ENCODE results near the gene C1orf52. TPM values are rescaled to one million over a fixed set of nuclear protein-coding genes. Genes with fewer than 3 reads are reported as not detected.
A peak's percentile ranks its signal among the peaks of the same experiment; 100 is the strongest.

The C1orf52 gene
- total RNA-seq, 4 donors from 2014 or later: 11.1 to 20.8 (median 16.5) TPM

DNA sequence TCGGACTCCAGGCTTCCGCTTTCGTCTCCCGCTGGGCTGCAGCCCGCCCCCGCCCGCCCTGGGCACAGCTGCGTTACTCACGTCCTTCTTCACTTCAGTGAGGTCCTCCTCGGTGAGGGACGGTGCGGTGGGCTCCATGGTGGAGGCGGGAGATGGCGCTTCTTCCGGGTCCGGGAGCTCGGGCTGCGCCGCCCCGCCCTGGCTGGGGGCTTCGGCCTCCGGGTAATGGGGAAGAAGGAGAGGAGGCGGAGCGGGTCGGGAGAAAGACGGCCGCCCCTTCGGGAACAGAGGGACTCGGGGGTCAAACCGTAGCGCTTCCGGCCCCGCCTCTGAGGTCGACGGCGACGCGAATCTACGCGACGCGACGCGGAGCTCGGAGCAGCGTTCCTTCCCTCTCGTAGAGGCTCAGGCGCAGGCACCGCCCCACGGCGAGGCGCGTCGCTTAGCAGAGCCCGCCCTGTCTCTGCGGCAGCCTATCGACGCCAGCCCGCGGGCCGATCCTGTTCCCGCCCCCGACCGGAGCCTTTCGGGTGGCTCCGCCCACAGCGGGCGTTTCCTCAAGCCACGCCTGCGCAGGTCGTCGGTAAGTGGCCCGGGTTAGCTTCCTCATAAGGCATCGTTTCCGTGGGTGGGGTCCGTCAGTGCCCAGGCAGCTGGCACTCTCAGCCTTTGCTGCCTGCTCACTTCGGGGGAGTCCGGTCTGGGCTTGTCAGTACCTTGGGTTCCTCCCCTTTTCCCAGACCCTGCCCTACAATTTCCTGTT is 16.9 kb upstream of the C1orf52 start, which contains the start of gene BCL10:
Gene BCL10 (minus strand): TSS at position 418 of the 763 bp plus-strand sequence. CDS start 280 bp downstream, at position 138.
- TF ChIP-seq, protein P1, sequence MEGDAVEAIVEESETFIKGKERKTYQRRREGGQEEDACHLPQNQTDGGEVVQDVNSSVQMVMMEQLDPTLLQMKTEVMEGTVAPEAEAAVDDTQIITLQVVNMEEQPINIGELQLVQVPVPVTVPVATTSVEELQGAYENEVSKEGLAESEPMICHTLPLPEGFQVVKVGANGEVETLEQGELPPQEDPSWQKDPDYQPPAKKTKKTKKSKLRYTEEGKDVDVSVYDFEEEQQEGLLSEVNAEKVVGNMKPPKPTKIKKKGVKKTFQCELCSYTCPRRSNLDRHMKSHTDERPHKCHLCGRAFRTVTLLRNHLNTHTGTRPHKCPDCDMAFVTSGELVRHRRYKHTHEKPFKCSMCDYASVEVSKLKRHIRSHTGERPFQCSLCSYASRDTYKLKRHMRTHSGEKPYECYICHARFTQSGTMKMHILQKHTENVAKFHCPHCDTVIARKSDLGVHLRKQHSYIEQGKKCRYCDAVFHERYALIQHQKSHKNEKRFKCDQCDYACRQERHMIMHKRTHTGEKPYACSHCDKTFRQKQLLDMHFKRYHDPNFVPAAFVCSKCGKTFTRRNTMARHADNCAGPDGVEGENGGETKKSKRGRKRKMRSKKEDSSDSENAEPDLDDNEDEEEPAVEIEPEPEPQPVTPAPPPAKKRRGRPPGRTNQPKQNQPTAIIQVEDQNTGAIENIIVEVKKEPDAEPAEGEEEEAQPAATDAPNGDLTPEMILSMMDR (IDR thresholded peaks at IDR 0.05 in 4 of 5, conservative IDR thresholded peaks at IDR 0.05 in 1 of 5): no peak
- TF ChIP-seq POLR2A (IDR thresholded peaks at IDR 0.05): peak; percentile 91 to 92
- Histone ChIP-seq H3K9me3 (no peaks in the 10 kb centered on the region), H3K4me3 (peak within 1 kb of the TSS; percentile 83 to 99 (median 93)), H3K4me1 (peaks cover 23 to 27% of the 10 kb centered on the region in 2 donors), H3K36me3 (no peaks in the 10 kb centered on the region), H3K27me3 (no peaks in the 10 kb centered on the region), H3K27ac (peak within 1 kb of the TSS; percentile 96 to 99 (median 98))
- ATAC-seq (peak; percentile 84 to 87), DNase-seq (peak; percentile 97 to 98)
- intact Hi-C loops (cut with DNase I; ENCODE audit: low total_unique reads) (loop anchor here (5.0 kb wide), 1 partner anchor 74 kb away; the partner anchor contains the start of gene SYDE2), in situ Hi-C loops (cut with MboI; ENCODE audit: low sequenced_read_pairs in 4 of 4) (no loop called here)

DNA sequence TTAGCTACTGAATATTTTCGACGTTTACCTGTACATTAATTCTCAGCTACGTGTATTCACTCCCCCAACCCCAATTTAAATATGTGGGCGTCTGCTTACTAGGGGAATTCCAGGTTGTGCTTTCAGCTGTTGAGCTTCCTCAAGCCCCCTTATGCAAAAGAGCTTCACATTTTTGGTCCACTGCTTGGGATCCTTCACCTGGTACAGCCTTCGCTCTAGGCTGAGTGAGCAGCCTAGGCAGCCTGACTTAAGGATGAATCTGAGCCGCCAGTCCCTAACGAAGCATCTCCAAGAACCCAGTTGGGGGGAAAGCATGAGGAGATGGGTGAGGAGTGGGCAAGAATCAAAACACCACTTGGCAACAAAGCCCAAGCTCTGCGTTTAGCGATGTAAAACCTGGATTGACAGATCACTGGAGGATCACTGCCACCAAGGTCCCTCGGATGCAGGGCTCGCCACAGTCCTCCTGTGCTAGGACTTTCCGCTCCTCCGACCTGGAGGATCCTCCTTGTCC is 16.3 kb upstream of the C1orf52 start:
- Histone ChIP-seq H3K27ac (peak overlapping the region; percentile 96 to 99 (median 98)), H3K27me3 (no peaks in the 10 kb centered on the region), H3K4me3 (peak overlapping the region; percentile 83 to 99 (median 93)), H3K36me3 (no peaks in the 10 kb centered on the region), H3K4me1 (peaks cover 23 to 27% of the 10 kb centered on the region in 2 donors), H3K9me3 (no peaks in the 10 kb centered on the region)
- TF ChIP-seq, protein P1 (IDR thresholded peaks at IDR 0.05 in 4 of 5, conservative IDR thresholded peaks at IDR 0.05 in 1 of 5): no peak
- no peak for TF ChIP-seq POLR2A (IDR thresholded peaks at IDR 0.05)
- intact Hi-C loops (cut with DNase I; ENCODE audit: low total_unique reads): loop anchor here (1.0 to 5.0 kb wide), 2 partner anchors 16 to 73 kb away; partner anchors contain the start of genes C1orf52 and SYDE2
- DNase-seq (no peak), ATAC-seq (peak in 1 of 2 donors; percentile 17)
- in situ Hi-C loops (cut with MboI; ENCODE audit: low sequenced_read_pairs in 4 of 4): no loop called here

DNA sequence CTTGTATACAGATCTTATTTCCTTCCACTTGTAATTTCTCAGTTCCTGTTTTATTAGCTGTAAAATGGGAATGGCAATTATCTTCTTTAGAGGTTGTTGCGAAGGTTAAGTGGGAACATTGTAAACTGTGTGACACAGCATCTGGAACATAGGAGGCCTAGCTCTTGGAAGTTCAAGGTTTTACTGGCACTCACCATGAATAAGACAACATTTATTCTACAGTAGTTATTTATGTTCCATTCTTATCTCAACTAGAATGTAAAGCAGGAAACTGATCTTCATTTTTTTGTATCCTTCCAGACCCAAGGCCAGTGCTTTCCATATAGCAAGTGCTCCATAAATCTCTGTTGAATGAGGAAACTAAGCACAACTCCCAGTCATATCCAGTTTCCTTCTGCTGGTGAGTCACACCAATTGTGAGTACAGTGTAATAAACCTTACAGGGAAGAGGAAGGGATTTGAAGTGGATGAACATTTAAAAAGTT is 15.5 kb upstream of the C1orf52 start:
- peak overlapping the region; percentile 83 to 99 (median 93) for H3K4me3 ChIP-seq
- intact Hi-C loops (cut with DNase I; ENCODE audit: low total_unique reads): loop anchor here (1.0 to 5.0 kb wide), 2 partner anchors 16 to 73 kb away; partner anchors contain the start of genes C1orf52 and SYDE2
- DNase-seq: no peak
- H3K36me3 ChIP-seq: peaks cover 0 to 4% of the 10 kb centered on the region in 2 donors
- ATAC-seq: peak; percentile 51 to 57
- H3K9me3 ChIP-seq: no peaks in the 10 kb centered on the region
- in situ Hi-C loops (cut with MboI; ENCODE audit: low sequenced_read_pairs in 4 of 4): loop anchor here in 1 of 4 donors (25.0 kb wide), 1 partner anchor 588 kb away; the partner anchor contains the start of gene SSX2IP
- no peak for TF ChIP-seq POLR2A (IDR thresholded peaks at IDR 0.05)
- TF ChIP-seq, protein P1 (IDR thresholded peaks at IDR 0.05 in 4 of 5, conservative IDR thresholded peaks at IDR 0.05 in 1 of 5): no peak
- peaks cover 23 to 27% of the 10 kb centered on the region in 2 donors for H3K4me1 ChIP-seq
- H3K27me3 ChIP-seq: no peaks in the 10 kb centered on the region
- H3K27ac ChIP-seq: peak overlapping the region; percentile 96 to 99 (median 98)

DNA sequence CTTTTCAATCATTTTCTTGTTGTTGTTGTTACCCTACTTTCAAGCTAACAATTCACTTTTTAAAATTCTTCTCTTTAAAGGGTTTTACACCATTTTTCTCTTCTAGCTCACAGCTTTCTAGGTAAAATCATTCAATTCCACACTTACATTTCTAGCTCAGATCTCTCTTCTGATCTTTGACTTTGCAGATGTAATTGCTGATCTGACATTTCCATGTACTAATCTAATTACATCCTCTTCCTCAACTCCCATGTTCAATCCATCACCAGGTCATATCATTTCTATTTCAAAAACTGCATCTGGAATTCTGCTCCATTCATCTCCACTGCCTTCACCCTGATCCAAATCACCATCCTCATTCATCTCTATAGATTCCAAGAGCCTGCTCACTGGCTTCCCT is 13.9 kb upstream of the C1orf52 start:
- DNase-seq: no peak
- no peak for ATAC-seq
- H3K36me3 ChIP-seq: peaks cover 0 to 17% of the 10 kb centered on the region in 2 donors
- no peak for TF ChIP-seq POLR2A (IDR thresholded peaks at IDR 0.05)
- TF ChIP-seq, protein P1 (IDR thresholded peaks at IDR 0.05 in 4 of 5, conservative IDR thresholded peaks at IDR 0.05 in 1 of 5): no peak
- in situ Hi-C loops (cut with MboI; ENCODE audit: low sequenced_read_pairs in 4 of 4) (loop anchor here in 1 of 4 donors (25.0 kb wide), 1 partner anchor 586 kb away; the partner anchor contains the start of gene SSX2IP), intact Hi-C loops (cut with DNase I; ENCODE audit: low total_unique reads) (no loop called here)
- no peak overlapping the region for H3K27ac ChIP-seq
- no peaks in the 10 kb centered on the region for H3K27me3 ChIP-seq
- H3K4me1 ChIP-seq: peaks cover 19 to 23% of the 10 kb centered on the region in 2 donors
- H3K4me3 ChIP-seq: no peak overlapping the region
- H3K9me3 ChIP-seq: no peaks in the 10 kb centered on the region
